GM12878 (cell line): ENCODE results near the gene PDIA4. TPM values are rescaled to one million over a fixed set of nuclear protein-coding genes. Genes with fewer than 3 reads are reported as not detected.

ENCODE experiments used
- ATAC-seq: fragments of 200-7000 bp; cut with Tn5 transposase; 3 replicates; pipeline ENCODE4 v1.9.1; 2020; ENCODE audit warnings: mild to moderate bottlenecking, moderate library complexity
- Bru-seq: library from RNA; stranded (reverse); fragments of 400-500 nt; gene quantifications from one replicate; lab custom pipeline; 2021; lab: Mats Ljungman, UMichigan
- BruChase-seq, 2 experiments: library from RNA; stranded (reverse); fragments of 400-500 nt; gene quantifications; one replicate each; lab custom pipeline; 2021; lab: Mats Ljungman, UMichigan
- BruUV-seq: library from RNA; stranded (reverse); fragments of 400-500 nt; replicated peaks from 2 replicates; lab custom pipeline; 2021; lab: Mats Ljungman, UMichigan
- CTCF ChIA-PET: fragments of 300-600 bp; sonication (Branson Sonifier 250); formaldehyde crosslinking; extraction: SDS; loops from one replicate; lab custom pipeline; 2021; ENCODE audit warnings: inconsistent platforms; lab: Yijun Ruan, JAX
- POLR2A ChIA-PET: fragments of 350-600 bp; formaldehyde crosslinking; extraction: SDS; loops from one replicate; lab custom pipeline; 2021; ENCODE audit warnings: inconsistent platforms; lab: Charles Lee
- RAD21 ChIA-PET: fragments of 300-600 bp; sonication (Branson Sonifier 250); formaldehyde crosslinking; loops from one replicate; lab custom pipeline; 2023; ENCODE audit warnings: antibody characterized with exemption; ENCODE audit not compliant: unreplicated experiment; lab: Charles Lee
- SMC1A ChIA-PET: fragments of 300-600 bp; sonication (Branson Sonifier 250); formaldehyde crosslinking; loops from one replicate; lab custom pipeline; 2023; ENCODE audit not compliant: unreplicated experiment, uncharacterized antibody; lab: Charles Lee
- DNase-seq: peaks from one replicate; pipeline ENCODE4 v3.0.0-alpha.2; 2011; ENCODE audit warnings: low read depth, low spot score
- FAIRE-seq: peaks from 3 replicates; lab custom pipeline; 2011; peaks lifted over from hg19 to GRCh38; lab: Jason Lieb, UNC
- H2AFZ ChIP-seq: 2 replicates; pipeline ENCODE4 v1.6.0; 2011; ENCODE audit warnings: low read depth, low read length, control low read depth; ENCODE audit not compliant: control insufficient read depth
- H3K27ac ChIP-seq: 2 replicates; pipeline ENCODE4 v1.5.1; 2011; ENCODE audit warnings: control low read depth; ENCODE audit not compliant: control insufficient read depth, insufficient read depth
- H3K27me3 ChIP-seq, 2 experiments: replicated peaks in 1 of 2; 2 replicates each; pipeline versions ENCODE4 v1.6.0 to v1.6.1; 2011; ENCODE audit warnings: low read length in 1 of 2; ENCODE audit not compliant: control insufficient read depth in 2 of 2, insufficient read depth in 2 of 2
- H3K36me3 ChIP-seq, 2 experiments: 2 replicates each; pipeline ENCODE4 v1.5.1; 2011; ENCODE audit warnings: low read length in 1 of 2; ENCODE audit not compliant: control insufficient read depth in 2 of 2, insufficient read depth in 2 of 2
- H3K4me1 ChIP-seq: 2 replicates; pipeline ENCODE4 v1.6.1; 2011; ENCODE audit warnings: mild to moderate bottlenecking, low read length, moderate library complexity, mixed read lengths; ENCODE audit not compliant: control insufficient read depth, insufficient read depth
- H3K4me2 ChIP-seq: 2 replicates; pipeline ENCODE4 v1.6.0; 2011; ENCODE audit warnings: control low read depth; ENCODE audit not compliant: control insufficient read depth, insufficient read depth
- H3K4me3 ChIP-seq: fragments of 200-600 bp; sonication (generic); 2 replicates; pipeline ENCODE4 v1.5.1; 2016
- H3K79me2 ChIP-seq: 2 replicates; pipeline ENCODE4 v1.6.0; 2011; ENCODE audit warnings: low read length; ENCODE audit not compliant: control insufficient read depth, insufficient read depth
- H3K9ac ChIP-seq: 2 replicates; pipeline ENCODE4 v1.8.0; 2011; ENCODE audit warnings: low read length, control low read depth, mixed read lengths; ENCODE audit not compliant: control insufficient read depth, insufficient read depth
- H3K9me3 ChIP-seq: replicated peaks from 3 replicates; pipeline ENCODE4 v1.5.1; 2011; ENCODE audit warnings: mild to moderate bottlenecking, low read length; ENCODE audit not compliant: control insufficient read depth, insufficient read depth
- H4K20me1 ChIP-seq: 2 replicates; pipeline ENCODE4 v1.6.0; 2011; ENCODE audit not compliant: control insufficient read depth, insufficient read depth
- BACH1 ChIP-seq: fragments of 450-650 bp; IDR thresholded peaks from 2 replicates; pipeline ENCODE4 v1.6.1; 2017; ENCODE audit warnings: mild to moderate bottlenecking, borderline replicate concordance
- BHLHE40 ChIP-seq, 2 experiments: fragments of 450-650 bp in 1 of 2; IDR thresholded peaks; 2 replicates each; pipeline ENCODE4 v1.6.1; 2011 to 2017; ENCODE audit warnings: low read depth in 2 of 2, borderline replicate concordance in 1 of 2, improper control_type of control experiment in 1 of 2, low read length in 1 of 2, mild to moderate bottlenecking in 1 of 2
- HSF1 ChIP-seq: fragments of 150-350 bp; IDR thresholded peaks from 2 replicates; pipeline ENCODE4 v1.6.1; 2014; ENCODE audit warnings: mild to moderate bottlenecking, low read depth, low read length
- IRF3 ChIP-seq: fragments of 450-650 bp; IDR thresholded peaks from 2 replicates; pipeline ENCODE4 v1.6.1; 2014; ENCODE audit warnings: mild to moderate bottlenecking
- PAX5 ChIP-seq: IDR thresholded peaks from 2 replicates; pipeline ENCODE4 v1.6.1; 2011; ENCODE audit warnings: low read depth, low read length, borderline replicate concordance
- RBBP5 ChIP-seq: fragments of 200-600 bp; sonication (generic); conservative IDR thresholded peaks from 2 replicates; pipeline ENCODE4 v1.6.1; 2016
- RCOR1 ChIP-seq: conservative IDR thresholded peaks from 2 replicates; pipeline ENCODE4 v1.6.1; 2012; ENCODE audit warnings: low read depth, low read length, improper control_type of control experiment
- ZNF687 ChIP-seq: fragments of 450-650 bp; IDR thresholded peaks from 2 replicates; pipeline ENCODE4 v1.6.1; 2017; ENCODE audit warnings: mild to moderate bottlenecking, moderate library complexity
- WGBS: methylation state at CpG from one replicate; pipeline ENCODE4 v1.1.6; 2016; ENCODE audit warnings: low lambda C conversion rate; ENCODE audit not compliant: insufficient replicate concordance, insufficient coverage; ENCODE audit errors: missing lambda C conversion rate; 5-methylcytosine and 5-hydroxymethylcytosine counted together
- in situ Hi-C: fragments of 300-500 bp; cut with MboI; formaldehyde crosslinking; loops from 9 replicates; pipeline ENCODE4 v1.14.3; 2018; ENCODE audit warnings: mixed read lengths
- intact Hi-C: fragments of 100-400 bp; cut with micrococcal nuclease; formaldehyde crosslinking; loops from one replicate; pipeline ENCODE4 v1.14.2; 2022; ENCODE audit not compliant: unreplicated experiment
- long read RNA-seq, 2 experiments: library from polyadenylated mRNA; unstranded; transcript quantifications; one replicate each; pipeline ENCODE4 v2.0.0, GENCODE V29; 2019 to 2020
- polyA minus RNA-seq, 3 experiments: library from RNA; depleted of rRNA, polyadenylated mRNA; stranded (reverse); fragments of >200 nt; gene quantifications; 2 replicates each; pipeline ENCODE4 v1.2.3, GENCODE V29; 2011
- polyA plus RNA-seq, 11 experiments: library from polyadenylated mRNA; depleted of rRNA in 4 of 11; unstranded in 6 of 11; stranded (reverse) in 5 of 11; fragments of >200 nt; fragmentation: Nextera tagmentation in 4 of 11; fragmentation: Illumina TruSeq in 1 of 11; extraction: Ambion mirVana in 4 of 11; extraction: Trizol in 1 of 11; gene quantifications; 1 replicate in 1 of 11; 2 replicates in 10 of 11; pipeline versions ENCODE4 v1.2.1 to v1.2.3, GENCODE V29; 2011 to 2016; ENCODE audit warnings: inconsistent platforms in 2 of 11, missing spikeins in 2 of 11, low read depth in 1 of 11
- total RNA-seq, 4 experiments: library from RNA; depleted of rRNA in 3 of 4; stranded (reverse); fragments of >200 nt in 3 of 4; fragmentation: Illumina TruSeq in 1 of 4; extraction: Trizol in 1 of 4; gene quantifications; 2 replicates each; pipeline versions ENCODE4 v1.2.1 to v1.2.3, GENCODE V29; 2013 to 2021

The PDIA4 gene
- total RNA-seq (2013; cell fraction: nucleolus; rRNA removed), result 59.2 and 60.6 TPM in 2 replicates
- total RNA-seq (2014; rRNA removed) (118 and 123 TPM in 2 replicates), total RNA-seq (2014; rRNA removed; fragmentation: Illumina TruSeq; extraction: Trizol) (75.7 and 86.8 TPM in 2 replicates), total RNA-seq (2021) (119 and 134 TPM in 2 replicates), polyA plus RNA-seq (2011; rRNA removed) (77.6 and 81.6 TPM in 2 replicates), polyA plus RNA-seq (2014; fragmentation: Illumina TruSeq; extraction: Trizol) (79.4 and 104 TPM in 2 replicates), polyA plus RNA-seq (2014; fragmentation: Nextera tagmentation; extraction: Ambion mirVana) (10 to 100 TPM in 1 of 2 experiments, 1 to 10 TPM in 1; 7.1 to 13.4 TPM), polyA plus RNA-seq (2014; rRNA removed) (108 and 115 TPM in 2 replicates), polyA plus RNA-seq (2016; fragmentation: Nextera tagmentation; extraction: Ambion mirVana) (100 to 1,000 TPM; 284 to 306 TPM), polyA minus RNA-seq (2011; rRNA and poly(A)+ RNA removed) (64.5 and 84.4 TPM in 2 replicates), Bru-seq, nascent RNA (percentile 77 among the genes with signal in this experiment), BruChase-seq, experiment 1, labeled RNA remaining after a 6-hour chase (percentile 89 among the genes with signal in this experiment), BruChase-seq, experiment 2, labeled RNA remaining after a 2-hour chase (percentile 82 among the genes with signal in this experiment)
- polyA plus RNA-seq (2011; ENCODE audit: low read depth), result 69.3 TPM
- polyA plus RNA-seq (2011; cell fraction: cytosol; rRNA removed), result 82.9 and 84.8 TPM in 2 replicates
- polyA plus RNA-seq (2011; cell fraction: nucleus; rRNA removed), result 86.6 and 98.4 TPM in 2 replicates
- 93.6 and 96.1 TPM in 2 replicates for polyA plus RNA-seq (2012)
- polyA minus RNA-seq (2011; cell fraction: cytosol; rRNA and poly(A)+ RNA removed), result 30.6 and 42.5 TPM in 2 replicates
- polyA minus RNA-seq (2011; cell fraction: nucleus; rRNA and poly(A)+ RNA removed), result 15.8 and 22.5 TPM in 2 replicates
- long read RNA-seq, experiment 1, transcript PDIA4-201 (10 exons, 2,903 nt), result major isoform, 220 of 256 reads
- long read RNA-seq, experiment 1, partial matches to known transcripts, result 8 of 256 reads
- long read RNA-seq, experiment 1, other reads (novel, unspliced or antisense), result 28 of 256 reads
- long read RNA-seq, experiment 2, transcript PDIA4-201 (10 exons, 2,903 nt), result major isoform, 400 of 494 reads
- long read RNA-seq, experiment 2, partial matches to known transcripts, result 33 of 494 reads
- long read RNA-seq, experiment 2, other reads (novel, unspliced or antisense), result 59 of 494 reads

- H3K4me2 ChIP-seq, result peak within 1 kb of the TSS; percentile 90
- in situ Hi-C loops, result no loop called here
- intact Hi-C loops, result loop anchor here (2.0 to 5.0 kb wide), 4 partner anchors 36 to 146 kb away; partner anchors contain the start of genes EZH2, ZNF425 and ZNF786
- POLR2A ChIA-PET, result interaction anchor here (0.6 to 1.8 kb wide), 4 partner anchors 31 to 69 kb away, joined by 3 to 7 read pairs (median 5); no protein-coding TSS in a partner anchor
- SMC1A ChIA-PET, result interaction anchor here (1.4 kb wide), 1 partner anchor 23 kb away, joined by 4 read pairs; no protein-coding TSS in a partner anchor
- RAD21 ChIA-PET, result interaction anchor here (0.8 to 1.5 kb wide), 3 partner anchors 23 to 37 kb away, joined by 3 to 9 read pairs (median 3); no protein-coding TSS in a partner anchor
- no peaks in the 10 kb centered on the region for H3K9me3 ChIP-seq
- peak within 1 kb of the TSS; percentile 84 for H3K27ac ChIP-seq
- no peaks in the 10 kb centered on the region for H3K27me3 ChIP-seq
- DNase-seq (peak; percentile 96), ATAC-seq (peak; percentile 94), FAIRE-seq (peak; percentile 93)
- under 1% methylated on average over 79 of the region's 87 CpGs for WGBS
- BruUV-seq, result no TSS peak
- peak within 1 kb of the TSS; percentile 79 for H3K4me3 ChIP-seq
- H3K36me3 ChIP-seq, result no peaks in the 10 kb centered on the region
- CTCF ChIA-PET, result interaction anchor here (1.0 to 2.8 kb wide), 3 partner anchors 23 to 62 kb away, joined by 3 to 12 read pairs (median 4); no protein-coding TSS in a partner anchor
- peak within 1 kb of the TSS; percentile 86 for H2AFZ ChIP-seq
- peaks cover 45% of the 10 kb centered on the region for H3K79me2 ChIP-seq
- H3K4me1 ChIP-seq, result no peaks in the 10 kb centered on the region
- no peaks in the 10 kb centered on the region for H4K20me1 ChIP-seq
- H3K9ac ChIP-seq, result peak within 1 kb of the TSS; percentile 88
- peak; percentile 83 for TF ChIP-seq IRF3
- TF ChIP-seq RBBP5, result no peak
- peak; percentile 75 to 92; a peak in 3 of 4 replicates for TF ChIP-seq BHLHE40 (IDR thresholded peaks at IDR 0.05; ENCODE audit: borderline replicate concordance in 1 of 2, low read depth in 2 of 2, low read length in 1 of 2)
- TF ChIP-seq RCOR1, result 0 out of 2 replicates have a peak, but pooled peaks have one; percentile 38
- TF ChIP-seq BACH1, result peak; percentile 75
- no peak for TF ChIP-seq HSF1
- TF ChIP-seq ZNF687, result peak; percentile 72
- TF ChIP-seq PAX5, result peak; percentile 21; the same call in 1 of the 2 replicates
Observed at GRCh38 chr7:149028346-149029109, at the start of gene PDIA4. TSS of gene PDIA4 (minus strand) at chr7:149028505. CDS start at chr7:149028408, 97 bp downstream.
